ENCODE data around the gene EXOC1.

DNA sequence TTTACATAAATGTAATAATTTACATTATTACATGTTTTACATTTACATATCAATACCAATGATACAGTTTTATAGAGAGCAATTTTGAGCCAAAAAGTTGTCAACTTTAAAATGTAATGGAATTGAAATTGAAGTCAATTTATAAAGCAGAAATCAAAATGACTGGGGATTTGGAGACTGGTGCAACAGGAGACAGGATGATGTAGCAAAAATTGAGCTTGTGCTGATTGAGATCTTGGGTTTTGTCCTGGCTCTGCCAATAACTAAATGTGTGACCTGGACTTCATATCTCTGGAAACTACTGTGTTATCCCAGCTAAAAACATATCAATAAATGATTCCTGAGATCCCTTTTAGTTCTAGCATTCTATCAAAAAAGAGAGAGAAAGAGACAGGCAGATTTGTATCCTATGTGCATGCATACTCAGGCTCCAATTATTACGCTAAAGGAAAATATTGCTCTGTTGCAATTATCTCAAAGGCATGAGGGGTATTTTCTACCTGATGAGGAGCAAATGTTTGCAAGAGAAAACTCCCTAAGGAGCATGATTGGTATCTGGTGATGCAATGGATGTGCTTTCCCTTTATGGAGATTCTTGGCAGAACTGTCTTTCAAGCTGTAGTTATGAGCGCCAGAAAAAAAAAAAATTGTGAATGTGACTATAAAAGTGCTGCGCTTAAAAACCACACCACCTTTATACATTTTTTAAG is 19.2 kb upstream of the EXOC1 start:
- TF ChIP-seq CTCF (IDR thresholded peaks at IDR 0.05 in 4 of 5, conservative IDR thresholded peaks at IDR 0.05 in 1 of 5) (no peak), POLR2A (IDR thresholded peaks at IDR 0.05) (no peak)
